ENCODE measurements around the gene PEX5L.
"Not testable (repeated sequence)": the region's sequence is repeated elsewhere in the genome, so short reads cannot be mapped to it uniquely, and the experiment has no call there.

The PEX5L gene

DNA sequence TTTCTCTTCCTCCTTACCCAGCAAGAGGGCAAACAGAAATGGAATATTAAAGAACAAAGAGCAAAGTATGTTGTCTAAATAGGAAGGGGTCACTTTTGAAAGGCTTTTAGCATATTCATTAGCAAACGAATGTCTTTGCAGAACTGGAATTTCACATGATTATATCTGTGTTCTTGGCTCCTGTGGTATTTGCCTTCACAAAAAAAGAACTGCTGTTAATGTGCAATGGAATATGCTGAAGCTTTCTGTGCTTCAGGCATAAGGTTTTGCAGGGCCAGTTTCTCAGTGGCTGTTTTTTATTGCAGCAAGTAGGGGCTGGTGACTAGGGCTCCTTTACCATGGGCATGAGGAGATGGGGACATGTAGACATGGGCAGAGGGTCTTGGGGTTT, 210.5 kb downstream of the PEX5L start:
- no peak for DNase-seq

DNA sequence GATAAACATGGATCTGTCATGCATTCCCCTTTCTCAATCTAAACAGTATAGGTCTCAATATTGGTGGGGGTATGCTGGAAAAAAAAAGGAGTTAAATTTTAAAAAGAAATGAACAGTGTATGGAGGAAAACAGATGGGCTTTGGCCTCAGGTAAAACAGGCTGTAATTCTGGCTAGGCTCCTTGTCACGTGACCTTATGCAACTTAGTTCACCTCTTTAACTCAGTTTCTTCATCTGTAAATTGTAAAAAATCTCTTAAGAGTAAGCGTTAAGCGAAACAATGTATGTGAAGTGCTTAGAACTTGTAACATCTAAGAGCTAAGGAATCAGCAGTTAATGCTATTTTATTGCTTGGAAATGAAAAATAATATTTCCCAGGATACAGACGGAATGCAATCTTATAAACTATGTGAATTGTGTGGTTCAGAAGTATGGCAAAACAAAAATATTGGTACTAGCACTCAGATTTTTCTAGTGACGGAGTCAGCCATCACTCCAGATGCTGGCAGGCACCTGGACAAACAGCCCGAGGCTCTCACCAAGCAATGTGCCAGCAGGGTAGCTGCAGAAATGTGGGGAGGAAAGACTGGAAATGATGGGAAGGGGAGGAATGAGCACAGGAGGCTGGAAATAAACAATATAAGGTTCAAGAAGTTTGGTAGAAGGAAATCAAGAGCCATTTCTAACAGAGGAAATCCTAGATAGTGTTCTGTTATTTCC, 211.1 kb downstream of the PEX5L start:
- DNase-seq, result no peak

DNA sequence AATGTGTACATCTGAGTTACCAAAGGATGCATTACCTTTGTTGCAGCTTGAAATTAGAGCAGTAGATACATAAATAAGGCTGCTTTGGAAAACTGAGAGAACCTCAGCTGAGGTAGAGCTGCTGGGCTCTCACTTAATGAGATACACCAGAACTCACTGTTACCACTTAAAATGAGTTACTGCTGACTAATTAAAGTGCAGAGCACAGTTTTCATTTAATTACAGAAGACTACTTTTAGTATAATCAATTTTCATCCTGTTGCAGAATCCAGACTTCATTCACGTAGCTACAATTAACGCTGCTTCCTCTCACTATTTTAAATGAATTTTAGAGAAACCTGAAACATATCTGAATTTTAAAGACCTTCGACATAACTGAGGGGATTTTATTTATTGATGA, 214.4 kb downstream of the PEX5L start:
- no peak for DNase-seq

DNA sequence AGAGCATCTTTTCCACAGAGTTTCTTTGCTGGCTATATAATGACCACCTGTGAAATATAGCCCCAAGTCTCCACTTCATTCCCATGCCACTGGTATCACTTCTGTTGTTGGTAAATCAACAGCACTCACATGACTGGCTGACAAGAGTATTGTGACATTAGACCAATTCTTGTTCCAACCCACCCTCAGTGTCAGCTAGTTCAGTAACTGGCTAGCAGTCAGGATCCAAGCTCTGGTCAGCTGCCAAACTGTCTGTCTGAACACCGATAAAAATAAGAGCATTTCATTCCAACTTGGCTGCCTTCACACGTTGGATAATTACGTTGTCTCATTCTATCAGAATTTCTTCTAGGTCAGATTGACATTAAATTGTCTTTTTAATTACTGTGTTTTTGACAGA, 217.4 kb downstream of the PEX5L start:
- no peak for DNase-seq

DNA sequence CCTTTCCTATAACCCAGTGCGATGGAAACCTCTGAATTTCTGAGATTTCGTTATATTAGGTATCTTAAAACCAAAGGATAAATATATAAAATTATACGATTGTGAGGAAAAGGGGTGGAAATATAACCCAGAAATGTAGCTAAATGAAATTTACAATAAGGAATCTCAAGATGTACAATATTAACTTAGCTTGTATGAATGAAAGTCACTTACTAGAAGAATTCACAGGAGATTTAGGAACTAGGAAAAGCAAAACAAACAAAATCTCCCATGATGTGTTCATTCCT, 224.7 kb downstream of the PEX5L start:
- DNase-seq, result no peak

DNA sequence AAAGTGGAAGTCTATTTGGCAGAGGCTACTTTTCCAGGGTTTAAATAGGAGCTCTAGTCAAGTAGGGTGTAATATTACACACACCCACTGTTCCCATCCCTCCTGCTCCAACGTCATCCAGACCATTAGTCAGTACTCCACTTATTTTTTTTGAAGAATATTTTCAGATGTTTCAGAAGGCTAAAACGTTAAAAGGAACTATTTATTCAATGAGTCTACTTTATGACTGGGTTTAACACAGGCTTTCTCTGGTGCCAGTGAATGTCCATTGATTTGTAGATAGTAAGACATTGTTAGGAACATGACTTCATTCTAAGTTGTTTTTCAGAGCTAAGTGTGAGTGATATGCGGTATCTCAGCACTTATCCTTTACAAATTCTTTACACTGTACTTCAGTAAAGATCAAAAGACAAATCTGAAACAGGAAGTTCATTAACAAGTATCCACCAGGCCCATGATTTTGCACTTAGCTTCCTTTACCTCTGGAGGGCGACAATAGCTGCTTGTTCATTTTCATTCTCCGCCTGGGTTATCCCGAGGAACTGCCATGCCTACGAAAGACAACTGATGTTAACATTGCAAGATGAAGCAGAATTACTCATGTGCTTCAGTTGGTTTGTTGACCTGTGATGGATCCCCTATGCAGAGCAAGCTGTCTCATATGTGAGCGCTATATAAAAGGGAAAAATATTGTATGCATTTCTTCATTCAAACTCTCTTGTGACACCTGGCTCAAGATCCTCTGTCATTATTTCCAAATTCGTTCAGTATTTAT, 225.2 kb downstream of the PEX5L start:
- peak; percentile 32 to 53 for DNase-seq

DNA sequence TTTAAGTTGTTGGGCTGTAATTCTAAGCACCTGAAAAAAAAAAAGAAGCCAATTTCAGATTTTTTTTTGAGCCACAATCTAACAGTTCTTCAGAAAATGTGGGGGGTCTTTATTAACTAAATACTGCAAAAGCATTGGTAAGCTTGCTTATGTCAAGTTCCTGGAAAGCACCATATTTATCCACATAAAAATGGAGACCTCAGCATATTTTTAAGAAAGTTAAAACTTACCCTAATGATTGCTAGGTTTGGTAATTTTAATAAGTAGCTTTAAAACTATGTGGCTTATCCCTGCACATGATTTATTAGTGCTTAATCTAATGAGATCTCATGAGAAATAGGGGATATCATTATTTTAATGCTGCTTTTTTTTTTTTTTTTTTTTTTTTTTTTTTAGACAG, 227.1 kb downstream of the PEX5L start:
- DNase-seq, result no peak

DNA sequence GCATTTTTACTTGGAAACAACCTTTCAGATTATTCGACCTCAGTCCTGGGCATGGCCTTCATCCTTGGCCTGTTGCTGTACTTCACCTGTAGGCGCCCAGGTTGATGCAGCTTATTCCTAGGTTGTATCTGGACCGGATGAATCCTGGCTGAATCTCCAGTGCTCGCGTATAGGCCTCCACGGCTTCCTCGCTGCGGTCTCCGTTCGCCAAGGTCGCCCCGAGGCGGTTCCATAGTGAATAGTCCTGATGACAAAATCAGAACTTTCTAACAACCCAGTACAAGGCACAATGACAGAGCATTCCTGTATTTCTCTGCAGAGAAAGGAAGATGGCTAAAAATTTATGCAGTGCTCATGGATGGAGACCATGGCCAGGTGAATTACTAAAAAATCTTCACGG, 229.1 kb downstream of the PEX5L start:
- DNase-seq, result no peak

DNA sequence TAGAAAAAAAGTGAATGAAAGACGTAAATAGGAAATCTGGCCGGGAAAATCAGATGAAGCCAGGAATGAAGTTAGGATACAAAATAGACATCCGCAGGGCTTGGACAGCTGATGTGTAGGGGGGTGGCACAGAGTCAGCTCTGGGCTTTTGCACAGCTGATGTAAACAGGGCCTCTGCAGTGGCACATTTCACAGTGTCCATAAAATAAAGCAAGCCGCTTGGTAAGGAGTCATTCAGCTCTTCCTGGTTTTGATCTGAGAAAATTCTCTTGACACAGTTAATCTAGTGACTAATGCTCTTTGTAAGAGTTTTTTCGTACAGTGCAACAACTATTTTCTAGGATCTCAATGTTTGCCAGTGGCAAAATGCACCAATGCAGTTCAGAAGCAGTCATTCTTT, 230.6 kb downstream of the PEX5L start:
- no peak for DNase-seq

DNA sequence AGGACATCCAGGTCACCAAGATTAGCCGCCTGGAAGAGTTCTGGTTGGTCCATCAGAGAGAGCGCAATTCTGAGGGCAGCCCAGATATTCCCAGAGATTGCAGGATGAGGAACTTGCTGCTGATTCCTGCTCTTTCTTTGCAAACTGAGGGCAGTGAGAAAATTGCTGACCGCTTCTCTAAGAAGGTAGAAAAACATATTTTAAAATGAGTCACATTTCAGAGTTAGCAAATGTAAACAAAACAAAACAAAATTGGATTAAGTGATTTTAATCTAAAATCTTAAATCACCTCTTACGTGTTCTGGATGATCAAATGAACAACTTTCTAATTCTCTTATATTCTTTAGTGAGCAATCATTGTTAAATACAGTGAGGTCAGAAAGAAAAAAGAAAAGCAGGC, 234.9 kb downstream of the PEX5L start:
- no peak for DNase-seq

DNA sequence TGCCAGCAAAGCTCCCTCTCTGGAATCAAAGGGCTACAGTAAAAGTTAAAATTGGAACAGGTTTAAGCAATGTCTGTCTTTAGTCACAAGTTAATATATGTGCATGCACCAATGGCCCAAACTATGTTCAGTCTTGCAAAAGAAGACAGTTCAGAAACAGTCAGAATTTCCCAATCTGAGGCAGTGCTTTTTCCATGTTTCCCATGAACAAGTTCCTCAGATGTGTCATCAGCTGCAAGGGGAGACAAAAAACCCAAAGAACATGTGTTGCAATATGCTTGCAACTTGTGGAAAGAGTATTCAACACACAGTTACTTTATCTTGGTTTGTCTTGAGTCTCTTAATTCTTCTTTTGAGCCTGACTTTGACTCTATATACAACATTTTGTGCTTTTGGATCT, 235.5 kb downstream of the PEX5L start:
- DNase-seq, result no peak

DNA sequence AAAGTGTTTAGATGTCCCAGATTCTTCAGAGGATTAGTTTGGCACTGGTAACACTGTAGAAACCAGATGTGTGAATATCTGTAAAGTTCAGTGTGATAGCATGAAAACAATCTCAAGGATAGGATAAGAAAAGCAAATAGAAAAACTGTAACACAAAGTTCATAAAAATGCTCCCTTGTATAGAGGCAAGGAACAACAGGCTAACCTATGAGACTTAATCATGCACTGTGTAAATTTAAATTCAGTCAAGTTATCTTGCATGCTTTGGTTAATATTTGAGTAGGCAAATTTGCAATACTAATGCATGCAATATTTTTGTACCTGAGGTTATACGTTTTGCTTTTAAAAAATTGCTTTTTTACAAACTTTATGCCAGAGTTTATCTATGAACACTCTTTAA, 239.5 kb downstream of the PEX5L start:
- no peak for DNase-seq

DNA sequence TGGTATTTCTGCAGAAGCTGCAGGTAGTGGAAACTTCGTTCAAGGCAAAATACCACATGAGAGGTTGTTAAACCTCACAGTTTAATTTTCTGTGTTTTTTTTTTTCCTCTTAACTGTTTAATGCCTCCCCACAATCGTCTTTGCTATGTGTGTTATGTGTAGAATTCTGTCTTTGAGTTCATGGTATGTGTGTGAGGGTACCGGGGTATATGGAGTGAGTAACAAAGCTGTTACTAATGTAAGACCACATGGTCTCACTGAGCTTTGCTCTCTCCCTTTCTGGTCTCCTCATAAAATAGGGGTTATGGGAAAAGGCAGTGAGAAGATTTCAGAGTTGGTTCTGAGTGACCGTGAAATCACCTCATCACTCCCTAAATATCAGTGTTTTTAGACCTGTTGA, 240.3 kb downstream of the PEX5L start:
- DNase-seq, result no peak

DNA sequence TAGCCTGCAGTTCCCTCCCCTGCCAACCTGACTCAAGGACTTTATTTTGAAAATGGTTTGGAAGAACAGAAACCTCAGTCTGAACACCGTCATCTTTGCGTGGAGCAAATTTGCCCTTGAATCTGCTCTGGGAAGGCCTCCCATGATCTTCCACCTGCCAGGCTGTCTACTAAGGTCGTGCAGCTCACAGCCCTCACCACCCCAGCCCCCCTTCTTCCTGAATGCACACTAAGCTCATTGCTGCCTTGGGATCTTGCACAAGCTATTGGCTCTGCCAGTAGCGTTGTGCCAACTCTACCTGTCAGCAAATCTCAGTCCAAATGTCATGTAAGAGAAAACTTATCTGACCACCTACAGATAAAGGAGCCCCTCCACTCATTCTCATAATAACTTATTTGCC, 242.4 kb downstream of the PEX5L start:
- DNase-seq, result no peak

DNA sequence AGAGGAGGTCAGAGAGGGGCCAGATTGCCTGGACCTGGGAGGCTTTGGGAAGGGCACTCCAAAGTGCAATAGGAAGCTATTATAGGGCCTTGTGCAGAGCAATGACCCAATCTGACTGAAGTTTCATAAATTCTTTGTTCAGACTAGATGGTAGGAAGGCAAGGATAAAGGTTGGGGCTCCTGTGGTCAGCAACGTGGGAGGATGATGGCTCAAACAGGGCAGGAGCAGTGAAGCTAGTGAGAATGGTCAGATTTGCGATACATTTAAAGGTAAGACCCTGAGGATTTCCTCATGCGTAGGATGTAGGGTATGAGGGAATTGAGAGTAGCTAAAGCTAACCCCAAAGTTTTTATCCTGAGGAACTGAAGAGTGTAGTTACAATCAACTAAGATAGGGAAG, 244.9 kb downstream of the PEX5L start:
- DNase-seq, result no peak

DNA sequence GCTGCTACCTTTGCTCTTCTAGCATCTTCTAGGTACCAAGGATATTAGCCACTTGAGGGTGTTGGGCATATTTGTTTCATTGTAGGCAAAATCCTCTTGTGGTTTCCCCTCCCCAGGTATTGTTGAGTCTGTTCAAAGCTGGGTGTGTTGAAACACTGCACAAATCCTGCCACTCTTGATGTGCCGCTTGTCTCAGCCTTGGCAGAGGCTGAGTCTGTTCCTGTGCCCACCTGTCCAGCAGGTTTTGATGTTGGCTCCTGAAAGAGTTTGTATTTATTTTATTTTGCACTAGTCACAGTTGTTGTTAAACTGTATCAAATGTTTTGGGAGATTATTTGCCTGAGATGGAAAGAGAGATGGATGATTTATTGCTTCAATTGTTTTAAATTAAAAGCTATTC, 247.7 kb downstream of the PEX5L start:
- no peak for DNase-seq

DNA sequence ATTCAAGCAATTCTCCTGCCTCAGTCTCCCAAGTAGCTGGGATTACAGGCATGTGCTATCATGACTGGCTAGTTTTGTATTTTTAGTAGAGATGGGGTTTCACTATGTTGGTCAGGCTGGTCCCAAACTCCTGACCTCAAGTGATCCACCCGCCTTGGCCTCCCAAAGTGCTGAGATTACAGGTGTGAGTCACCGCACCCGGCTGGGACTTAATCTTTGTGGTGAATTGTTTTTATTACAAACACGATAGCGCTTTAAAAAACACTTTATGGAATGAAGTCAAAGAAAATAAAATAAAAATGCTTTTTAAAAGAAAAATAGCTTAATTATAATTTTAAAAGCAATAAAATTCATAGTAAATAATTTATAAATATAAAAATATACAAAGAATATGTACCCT, 253.9 kb downstream of the PEX5L start:
- not testable (repeated sequence) for DNase-seq

DNA sequence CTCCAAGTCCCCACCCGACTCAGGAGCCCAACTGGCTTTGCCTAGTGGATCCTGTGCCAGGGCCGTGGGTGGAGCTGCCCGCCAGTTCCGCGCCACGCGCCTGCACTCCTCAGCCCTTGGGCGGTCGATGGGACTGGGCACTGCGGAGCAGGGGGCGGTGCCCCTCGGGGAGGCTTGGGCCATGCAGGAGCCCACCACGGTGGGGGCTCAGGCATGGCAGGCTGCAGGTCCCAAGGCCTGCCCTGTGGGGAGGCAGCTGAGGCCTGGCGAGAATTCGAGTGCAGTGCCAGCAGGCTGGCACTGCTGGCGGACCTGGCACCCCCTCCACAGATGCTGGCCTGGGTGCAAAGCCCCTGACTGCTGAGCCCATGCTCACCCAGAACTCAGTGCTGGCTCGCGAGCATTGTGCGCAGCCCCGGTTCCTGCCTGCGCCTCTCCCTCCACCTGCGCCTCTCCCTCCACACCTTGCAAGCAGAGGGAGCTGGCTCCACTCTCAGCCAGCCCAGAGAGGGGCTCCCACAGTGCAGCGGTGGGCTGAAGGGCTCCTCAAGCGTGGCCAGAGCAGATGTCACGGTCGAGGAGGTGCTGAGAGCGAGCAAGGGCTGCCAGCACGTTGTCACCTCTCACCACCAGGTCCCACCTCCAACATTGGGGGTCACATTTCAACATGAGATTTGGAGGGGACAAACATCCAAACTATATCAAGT, 261.2 kb downstream of the PEX5L start:
- DNase-seq, result no peak

DNA sequence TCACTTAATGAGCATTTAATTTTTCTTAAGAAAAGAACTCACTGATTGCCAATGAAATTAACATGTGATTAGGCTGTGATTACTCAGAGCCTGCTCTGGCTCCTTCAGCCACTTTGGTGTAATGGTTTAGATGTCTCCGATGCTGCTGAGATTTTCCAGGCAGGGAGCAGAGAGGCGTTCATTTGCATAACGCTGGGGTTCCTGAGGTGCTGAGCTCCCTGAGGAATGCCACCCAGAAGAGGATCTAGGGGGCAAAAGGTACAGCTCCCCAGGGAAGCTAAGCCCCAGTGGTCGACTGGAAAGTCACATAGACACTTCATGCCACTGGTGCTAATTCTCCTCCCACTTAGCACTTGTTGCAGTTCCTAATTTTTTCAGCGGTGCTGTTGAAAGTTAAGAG, 264.4 kb downstream of the PEX5L start:
- no peak for DNase-seq

DNA sequence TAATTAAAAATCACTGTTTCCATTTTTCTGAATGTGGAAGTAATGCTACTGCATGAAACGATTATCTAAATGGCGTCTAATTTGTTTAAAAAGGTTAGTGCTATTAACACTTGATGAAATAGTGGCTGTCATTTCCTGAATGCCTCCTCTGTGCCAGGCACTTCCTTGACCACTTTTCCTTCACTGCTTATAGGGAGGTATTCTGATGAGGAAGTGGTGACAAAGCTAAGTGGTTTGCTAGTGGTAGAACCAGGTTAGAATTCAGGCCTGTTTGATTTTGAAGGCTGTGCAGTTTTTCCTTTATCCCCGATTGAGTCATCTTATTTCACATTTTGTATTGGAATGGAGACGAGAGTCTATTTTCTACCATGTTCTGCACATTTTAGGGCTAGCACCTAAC, 264.9 kb downstream of the PEX5L start:
- DNase-seq, result no peak

DNA sequence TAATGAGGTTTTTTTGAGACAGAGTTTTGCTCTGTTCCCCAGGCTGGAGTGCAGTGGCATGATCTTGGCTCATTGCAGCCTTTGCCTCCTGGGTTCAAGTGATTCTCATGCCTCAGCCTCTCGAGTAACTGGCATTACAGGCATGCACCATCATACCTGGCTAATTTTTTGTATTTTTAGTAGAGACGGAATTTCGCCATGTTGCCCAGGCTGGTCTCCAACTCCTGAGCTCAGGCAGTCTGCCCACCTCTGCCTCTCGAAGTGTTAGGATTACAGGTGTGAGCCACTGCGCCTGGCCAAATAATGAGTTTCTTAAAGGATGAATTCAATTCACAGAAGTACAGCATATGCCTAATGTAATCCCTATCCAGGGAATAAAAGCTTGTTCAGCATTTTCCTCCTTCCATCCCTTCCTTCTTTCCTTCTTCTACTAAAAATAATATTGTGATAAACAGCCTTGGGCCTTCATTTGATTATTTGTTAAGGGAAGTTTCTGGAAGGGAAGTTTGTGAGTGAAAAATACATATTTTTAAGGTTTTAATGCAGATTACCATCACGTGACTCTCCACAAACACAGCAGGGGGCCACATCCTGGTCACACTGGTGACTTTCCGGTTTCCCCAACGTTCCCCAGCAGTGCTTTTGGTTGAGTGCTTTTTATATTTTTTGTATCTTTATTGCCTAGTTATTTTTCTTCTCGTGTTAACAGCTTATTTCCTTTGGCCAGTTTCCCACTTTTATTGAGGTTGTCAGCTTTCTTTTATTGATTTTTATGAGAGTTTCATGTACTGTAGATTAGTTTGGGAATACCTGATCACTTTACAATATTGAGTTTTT, 267.1 kb downstream of the PEX5L start:
- no peak for DNase-seq

DNA sequence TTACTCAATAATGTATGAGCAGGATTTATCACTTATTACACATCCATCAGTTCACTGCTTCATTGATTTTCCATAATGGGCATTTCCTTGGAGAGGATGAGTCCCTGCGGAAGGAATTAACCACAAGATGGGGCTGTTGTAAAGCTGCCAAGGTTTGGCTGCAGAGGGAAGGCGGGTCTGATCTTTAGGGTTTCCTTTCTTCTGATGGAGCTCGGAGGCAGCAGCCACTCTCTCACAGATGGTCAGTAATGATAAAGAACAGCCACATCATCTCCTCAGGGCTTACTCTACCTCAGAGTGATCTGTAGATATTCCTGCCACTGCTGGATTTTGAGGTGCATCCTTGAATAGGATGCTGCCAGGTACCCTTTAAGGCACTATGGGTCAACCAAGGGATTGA, 268.7 kb downstream of the PEX5L start:
- DNase-seq, result peak; percentile 22 to 35

DNA sequence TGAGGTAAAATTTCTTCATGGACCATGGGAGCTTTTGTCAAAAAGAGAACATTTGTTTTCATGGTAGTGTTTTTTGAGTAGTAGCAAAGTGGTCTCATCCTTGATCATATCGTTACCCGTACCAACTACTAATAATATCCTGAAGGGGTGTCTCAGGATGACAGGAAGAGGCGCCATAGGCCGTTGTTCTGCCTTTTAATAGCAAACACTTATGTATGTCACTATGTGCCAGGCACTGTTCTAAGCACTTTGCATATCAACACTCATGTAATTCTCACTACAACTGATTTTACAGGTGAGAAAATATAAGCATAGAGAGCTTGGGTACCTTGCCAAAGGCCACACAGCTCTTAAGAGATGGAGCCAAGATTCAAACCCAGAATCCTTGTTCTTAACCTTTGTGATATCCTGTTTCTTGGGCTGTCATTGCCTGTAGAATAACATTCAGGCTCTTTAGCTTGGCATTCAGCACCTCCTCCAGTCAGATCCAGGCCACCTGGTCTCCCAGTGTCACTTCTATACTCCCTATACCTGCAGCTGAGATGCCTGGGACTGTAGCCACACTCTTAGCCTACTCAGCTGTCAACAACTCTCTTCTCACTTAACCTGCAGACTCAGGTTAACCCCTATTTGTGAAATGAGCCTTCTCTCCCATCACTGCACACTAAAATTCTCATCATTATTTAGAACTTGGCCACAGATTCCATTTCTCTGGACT, 270.2 kb downstream of the PEX5L start:
- no peak for DNase-seq
